Measurements from ENCODE around the gene TRIM56.
A peak's percentile ranks its signal among the peaks of the same experiment; 100 is the strongest.

TRIM56 gene

GRCh38 chr7:101133621-101134398, 48.5 kb downstream of the TRIM56 start:
- no peak for DNase-seq (ENCODE audit: low read depth)

GRCh38 chr7:101134399-101134980, 49.2 kb downstream of the TRIM56 start:
- DNase-seq (ENCODE audit: low read depth), result no peak

GRCh38 chr7:101137651-101138212, 52.5 kb downstream of the TRIM56 start:
- DNase-seq (ENCODE audit: low read depth), result no peak

- DNase-seq (ENCODE audit: low read depth), result peak; percentile 77
Observed at GRCh38 chr7:101138213-101138870, 53.1 kb downstream of the TRIM56 start.

GRCh38 chr7:101140339-101140699, 55.0 kb downstream of the TRIM56 start:
- DNase-seq (ENCODE audit: low read depth), result no peak

GRCh38 chr7:101140746-101141382, 55.6 kb downstream of the TRIM56 start:
- DNase-seq (ENCODE audit: low read depth), result no peak

Data from stimulated activated CD8-positive, alpha-beta memory T cell treated with anti-CD3 and anti-CD28 coated beads, Interleukin-12 subunit alpha, Interleukin-12 subunit beta, amount 100 ng/mL, for 1 hour (primary cell).